Spleen (tissue), 11 donors: ENCODE measurements around the gene GSE1. TPM values are rescaled to one million over a fixed set of nuclear protein-coding genes. Genes with fewer than 3 reads are reported as not detected.

ENCODE experiments used
- DNase-seq: peaks from one replicate; pipeline ENCODE4 v3.0.0-alpha.2; 2020
- H3K27ac ChIP-seq, 8 donors: fragments of 200-600 bp; sonication (generic) in 7 of 8; 1 replicate in 4 of 8; 2 replicates in 4 of 8; pipeline versions ENCODE4 v1.5.0 to v1.8.0; 2016 to 2021; ENCODE audit warnings: inconsistent platforms in 4 of 8, mild to moderate bottlenecking in 4 of 8, moderate library complexity in 1 of 8
- H3K27me3 ChIP-seq, 7 donors: fragments of 200-600 bp; sonication (generic) in 6 of 7; replicated peaks in 1 of 7; 1 replicate in 4 of 7; 2 replicates in 3 of 7; pipeline versions ENCODE4 v1.5.0 to v1.8.0; 2016 to 2021; ENCODE audit warnings: inconsistent platforms in 3 of 7, mild to moderate bottlenecking in 1 of 7
- H3K36me3 ChIP-seq, 6 donors: fragments of 200-600 bp; sonication (generic) in 5 of 6; 1 replicate in 4 of 6; 2 replicates in 2 of 6; pipeline versions ENCODE4 v1.5.0 to v1.8.0; 2016 to 2021; ENCODE audit warnings: inconsistent platforms in 2 of 6
- H3K4me1 ChIP-seq, 6 donors: fragments of 200-600 bp; sonication (generic) in 5 of 6; 1 replicate in 3 of 6; 2 replicates in 3 of 6; pipeline versions ENCODE4 v1.5.0 to v1.8.0; 2016 to 2021; ENCODE audit warnings: inconsistent platforms in 3 of 6
- H3K4me3 ChIP-seq, 8 donors: fragments of 200-600 bp; sonication (generic) in 7 of 8; 1 replicate in 4 of 8; 2 replicates in 4 of 8; pipeline versions ENCODE4 v1.5.0 to v1.8.0; 2016 to 2021; ENCODE audit warnings: inconsistent platforms in 4 of 8, mild to moderate bottlenecking in 4 of 8, moderate library complexity in 2 of 8
- H3K9me3 ChIP-seq, 8 donors: fragments of 200-600 bp; sonication (generic) in 7 of 8; 1 replicate in 4 of 8; 2 replicates in 4 of 8; pipeline versions ENCODE4 v1.5.0 to v1.8.0; 2016 to 2021; ENCODE audit warnings: inconsistent platforms in 4 of 8
- CTCF ChIP-seq, 11 experiments: fragments of 200-600 bp in 7 of 11; fragments of 450-650 bp in 4 of 11; sonication (generic) in 4 of 11; IDR thresholded peaks in 8 of 11; conservative IDR thresholded peaks in 3 of 11; 1 replicate in 7 of 11; 2 replicates in 4 of 11; pipeline versions ENCODE4 v1.4.0 to v1.8.0; 2016 to 2021; ENCODE audit warnings: antibody characterized with exemption in 11 of 11, inconsistent platforms in 4 of 11, mild to moderate bottlenecking in 1 of 11
- POLR2A ChIP-seq, 3 donors: fragments of 450-650 bp; IDR thresholded peaks; one replicate each; pipeline ENCODE4 v1.5.1; 2017; ENCODE audit warnings: antibody characterized with exemption in 3 of 3, mild to moderate bottlenecking in 1 of 3
- POLR2AphosphoS5 ChIP-seq, 3 donors: sonication (generic); formaldehyde crosslinking; IDR thresholded peaks; one replicate each; pipeline ENCODE4 v1.5.1; 2017; ENCODE audit warnings: antibody characterized with exemption in 3 of 3
- WGBS, 5 donors: extraction: QIAGEN DNeasy Blood & Tissue Kit in 3 of 5; methylation state at CpG; one replicate each; pipeline versions ENCODE4 v1.1.5 to v1.1.7; 2013 to 2018; 5-methylcytosine and 5-hydroxymethylcytosine counted together
- intact Hi-C: fragments of 100-400 bp; cut with DNase I; formaldehyde crosslinking; loops from one replicate; pipeline ENCODE4 v1.15.0; 2023; ENCODE audit warnings: low total_unique reads
- polyA plus RNA-seq, 3 donors: library from polyadenylated mRNA; stranded (reverse); fragments of 200-250 nt; gene quantifications; one replicate each; pipeline ENCODE4 v1.2.1, GENCODE V29; 2013
- total RNA-seq, 7 donors: library from RNA; depleted of rRNA in 3 of 7; stranded (reverse); fragments of >200 nt in 3 of 7; fragmentation: NEBNext Ultra II Directional in 4 of 7; extraction: Animal tissue kit (Norgen Biotek cat#: 25700) in 4 of 7; gene quantifications; one replicate each; pipeline versions ENCODE4 v1.1.0 to v1.2.1, GENCODE V29; 2016 to 2021
- donor health status: healthy with polysubstance abuse.
- donor health status: DM: no; HTN: no; CAD: no; lungs with moderate emphysema.
- donor health status: DM: no; HTN: no; CAD: no.
- donor health status: Bipolar disorder and iron deficiency.
- donor health status: healthy.
- donor health status: DM: no; HTN: no; CAD: no.
- donor health status: DM: yes; HTN: yes; CAD: no.

GSE1 gene
- total and polyA plus RNA-seq, 10 donors = 7.4 to 121 (median 86.3) TPM

GRCh38 chr16:85697431-85697830 lies 84.3 kb downstream of the GSE1 start:
- intact Hi-C loops = no loop called here
- H3K4me1 ChIP-seq = no peaks in the 10 kb centered on the region

GRCh38 chr16:85698459-85698891 lies 85.4 kb downstream of the GSE1 start:
- Histone ChIP-seq H3K4me1 (no peaks in the 10 kb centered on the region), H3K27me3 (peaks cover 0 to 40% (median 0%) of the 10 kb centered on the region in 7 donors), H3K9me3 (peaks cover 0 to 6% (median 0%) of the 10 kb centered on the region in 8 donors), H3K27ac (no peak overlapping the region), H3K36me3 (no peaks in the 10 kb centered on the region), H3K4me3 (no peak overlapping the region)
- intact Hi-C loops = no loop called here
- DNase-seq = no peak
- WGBS, 5 donors = 83 to 91% (median 87%) methylated on average over 4 to 7 of the region's 7 CpGs
- TF ChIP-seq POLR2A (IDR thresholded peaks at IDR 0.05) (no peak), POLR2AphosphoS5 (IDR thresholded peaks at IDR 0.05) (peak in 1 of 3 donors; percentile 6), CTCF (IDR thresholded peaks at IDR 0.05 in 8 of 11, conservative IDR thresholded peaks at IDR 0.05 in 3 of 11) (no peak)

More at GRCh38 chr16:85697431-85697830, 84.3 kb downstream of the GSE1 start:
- no peak overlapping the region for H3K27ac ChIP-seq
- H3K36me3 ChIP-seq = no peaks in the 10 kb centered on the region
- H3K9me3 ChIP-seq = peaks cover 0 to 6% (median 0%) of the 10 kb centered on the region in 8 donors
- H3K4me3 ChIP-seq = no peak overlapping the region
- no peak for DNase-seq
- peaks cover 0 to 40% (median 0%) of the 10 kb centered on the region in 7 donors for H3K27me3 ChIP-seq
- WGBS, 5 donors = 78 to 84% (median 79%) methylated on average over 14 of the region's 14 CpGs
- TF ChIP-seq POLR2A (IDR thresholded peaks at IDR 0.05) = no peak
- no peak for TF ChIP-seq CTCF (IDR thresholded peaks at IDR 0.05 in 8 of 11, conservative IDR thresholded peaks at IDR 0.05 in 3 of 11)
- no peak for TF ChIP-seq POLR2AphosphoS5 (IDR thresholded peaks at IDR 0.05)

DNA sequence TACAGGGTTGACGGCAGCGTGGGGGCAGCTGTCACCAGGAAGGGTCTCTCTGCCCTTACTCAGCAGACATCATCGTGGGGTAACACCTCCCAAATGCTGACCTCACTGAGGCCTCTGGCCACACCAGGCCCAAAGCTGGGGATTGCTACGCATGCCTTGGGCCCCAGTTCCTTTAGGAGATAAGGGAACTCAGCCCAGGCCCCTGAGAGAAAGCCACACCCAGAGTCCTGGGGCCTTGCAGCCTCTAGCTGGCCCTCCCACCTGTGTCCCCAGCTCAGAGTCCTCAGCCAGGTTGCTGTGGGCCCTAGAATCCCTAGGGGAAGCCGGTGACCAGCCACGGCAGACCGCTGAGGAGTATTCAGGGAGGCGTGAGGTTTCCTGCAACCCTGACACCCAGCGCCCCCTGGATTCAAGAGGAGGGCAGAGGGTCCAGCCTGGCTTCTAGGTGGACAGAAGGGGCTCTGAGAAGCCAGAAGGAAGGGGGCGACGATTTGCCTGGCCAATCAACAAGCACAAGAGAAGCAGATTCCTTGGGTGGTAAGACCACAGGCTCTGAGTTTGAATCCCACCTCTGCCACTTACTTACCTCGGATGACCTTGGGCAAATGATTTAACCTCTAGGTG lies 85.9 kb downstream of the GSE1 start:
- Histone ChIP-seq H3K4me3 (no peak overlapping the region), H3K9me3 (peaks cover 0 to 6% (median 0%) of the 10 kb centered on the region in 8 donors), H3K27ac (no peak overlapping the region), H3K4me1 (no peaks in the 10 kb centered on the region), H3K27me3 (peaks cover 0 to 40% (median 0%) of the 10 kb centered on the region in 7 donors), H3K36me3 (no peaks in the 10 kb centered on the region)
- 69 to 79% (median 75%) methylated on average over 9 to 12 of the region's 12 CpGs for WGBS, 5 donors
- no peak for TF ChIP-seq CTCF (IDR thresholded peaks at IDR 0.05 in 8 of 11, conservative IDR thresholded peaks at IDR 0.05 in 3 of 11)
- intact Hi-C loops = no loop called here
- DNase-seq = no peak

DNA sequence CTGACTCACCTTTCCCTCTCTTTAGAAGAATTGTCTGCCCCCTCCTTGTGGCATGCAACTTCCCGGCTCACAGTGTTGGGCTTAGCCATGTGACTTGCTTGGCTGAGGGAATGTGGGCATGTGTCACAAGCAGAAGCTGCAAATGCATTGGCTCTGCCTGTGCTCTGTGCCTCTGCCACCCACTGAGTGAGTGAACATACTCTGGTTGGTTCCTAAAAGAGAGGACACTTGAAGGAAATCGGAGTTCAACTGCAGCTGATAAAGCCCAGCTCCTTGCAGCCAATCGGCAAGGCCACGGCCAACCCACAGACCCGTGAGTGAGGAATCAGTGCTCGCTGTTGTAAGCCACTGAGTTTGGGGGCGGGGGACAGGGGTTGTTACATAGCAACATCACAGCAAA lies 86.5 kb downstream of the GSE1 start:
- no peak overlapping the region for H3K27ac ChIP-seq
- no peaks in the 10 kb centered on the region for H3K4me1 ChIP-seq
- DNase-seq = no peak
- peaks cover 0 to 38% (median 0%) of the 10 kb centered on the region in 7 donors for H3K27me3 ChIP-seq
- WGBS, 5 donors = 61 to 75% (median 70%) methylated on average over 7 of the region's 7 CpGs
- no peaks in the 10 kb centered on the region for H3K36me3 ChIP-seq
- TF ChIP-seq POLR2A (IDR thresholded peaks at IDR 0.05) = no peak
- no peak for TF ChIP-seq POLR2AphosphoS5 (IDR thresholded peaks at IDR 0.05)
- no peak for TF ChIP-seq CTCF (IDR thresholded peaks at IDR 0.05 in 8 of 11, conservative IDR thresholded peaks at IDR 0.05 in 3 of 11)
- peaks cover 0 to 6% (median 0%) of the 10 kb centered on the region in 8 donors for H3K9me3 ChIP-seq
- no peak overlapping the region for H3K4me3 ChIP-seq
- intact Hi-C loops = no loop called here
